Peyer's patch (tissue), 4 donors: Measurements from ENCODE around the gene SAMHD1. TPM values are rescaled to one million over a fixed set of nuclear protein-coding genes. Genes with fewer than 3 reads are reported as not detected.

ENCODE experiments used
- DNase-seq, 3 donors: peaks; one replicate each; pipeline ENCODE4 v3.0.0-alpha.2; 2017 to 2019
- H3K27ac ChIP-seq, 4 donors: fragments of 200-600 bp; sonication (generic); one replicate each; pipeline ENCODE4 v1.5.1; 2016 to 2019
- H3K27me3 ChIP-seq, 2 donors: fragments of 200-600 bp; sonication (generic); one replicate each; pipeline ENCODE4 v1.5.1; 2019
- H3K36me3 ChIP-seq, 3 donors: fragments of 200-600 bp; sonication (generic); one replicate each; pipeline ENCODE4 v1.5.1; 2016 to 2019
- H3K4me1 ChIP-seq, 4 donors: fragments of 200-600 bp; sonication (generic); one replicate each; pipeline ENCODE4 v1.5.1; 2016 to 2019
- H3K4me3 ChIP-seq, 4 donors: fragments of 200-600 bp; sonication (generic); 1 replicate in 3 of 4; 2 replicates in 1 of 4; pipeline ENCODE4 v1.5.1; 2016 to 2019; ENCODE audit warnings: mild to moderate bottlenecking in 1 of 4
- H3K9me3 ChIP-seq, 4 donors: fragments of 200-600 bp; sonication (generic); one replicate each; pipeline ENCODE4 v1.5.1; 2016 to 2019; ENCODE audit warnings: mild to moderate bottlenecking in 1 of 4
- CTCF ChIP-seq, 6 experiments: fragments of 450-650 bp in 4 of 6; fragments of 200-600 bp in 2 of 6; sonication (generic) in 1 of 6; IDR thresholded peaks; one replicate each; pipeline ENCODE4 v1.5.1; 2017 to 2019; ENCODE audit warnings: antibody characterized with exemption in 6 of 6, mild to moderate bottlenecking in 3 of 6, moderate library complexity in 1 of 6
- POLR2A ChIP-seq, 2 donors: fragments of 450-650 bp; IDR thresholded peaks; one replicate each; pipeline ENCODE4 v1.5.1; 2017; ENCODE audit warnings: antibody characterized with exemption in 2 of 2, mild to moderate bottlenecking in 2 of 2, moderate library complexity in 2 of 2
- total RNA-seq, 4 donors: library from RNA; depleted of rRNA; stranded (reverse); fragments of >200 nt; gene quantifications; one replicate each; pipeline ENCODE4 v1.1.0, GENCODE V29; 2016

Gene SAMHD1
- total RNA-seq, 4 donors from 2014 or later, result 26.4 to 195 (median 77.5) TPM

- Histone ChIP-seq H3K27ac (peak overlapping the region in 3 of 4 donors; percentile 17 to 57 (median 45)), H3K27me3 (no peaks in the 10 kb centered on the region), H3K4me3 (no peak overlapping the region), H3K36me3 (no peaks in the 10 kb centered on the region), H3K9me3 (no peaks in the 10 kb centered on the region), H3K4me1 (peaks cover 0 to 85% (median 5%) of the 10 kb centered on the region in 4 donors)
- no peak for DNase-seq
- TF ChIP-seq POLR2A (IDR thresholded peaks at IDR 0.05) (no peak), CTCF (IDR thresholded peaks at IDR 0.05) (no peak)
Measured at GRCh38 chr20:36856195-36856594, 95.3 kb downstream of the SAMHD1 start.

- Histone ChIP-seq H3K27me3 (no peaks in the 10 kb centered on the region), H3K9me3 (no peaks in the 10 kb centered on the region), H3K36me3 (no peaks in the 10 kb centered on the region), H3K27ac (peak overlapping the region in 3 of 4 donors; percentile 15 to 59 (median 57)), H3K4me3 (no peak overlapping the region), H3K4me1 (peaks cover 0 to 76% (median 5%) of the 10 kb centered on the region in 4 donors)
- TF ChIP-seq CTCF (IDR thresholded peaks at IDR 0.05) (no peak), POLR2A (IDR thresholded peaks at IDR 0.05) (no peak)
- DNase-seq, result no peak
Measured at GRCh38 chr20:36855241-36855657, 96.3 kb downstream of the SAMHD1 start.

- TF ChIP-seq CTCF (IDR thresholded peaks at IDR 0.05) (no peak), POLR2A (IDR thresholded peaks at IDR 0.05) (no peak)
- Histone ChIP-seq H3K36me3 (no peaks in the 10 kb centered on the region), H3K4me1 (peaks cover 0 to 71% (median 3%) of the 10 kb centered on the region in 4 donors), H3K27ac (peak overlapping the region in 3 of 4 donors; percentile 18 to 59 (median 57)), H3K4me3 (no peak overlapping the region), H3K9me3 (no peaks in the 10 kb centered on the region), H3K27me3 (no peaks in the 10 kb centered on the region)
- peak in 2 of 3 donors; percentile 67 to 76 for DNase-seq
Measured at GRCh38 chr20:36854348-36855240, 96.9 kb downstream of the SAMHD1 start.

- peak overlapping the region; percentile 63 to 86 (median 76) for H3K27ac ChIP-seq
- H3K27me3 ChIP-seq, result no peaks in the 10 kb centered on the region
- no peaks in the 10 kb centered on the region for H3K36me3 ChIP-seq
- DNase-seq, result no peak
- peaks cover 0 to 75% (median 3%) of the 10 kb centered on the region in 4 donors for H3K4me1 ChIP-seq
- peak overlapping the region in 1 of 4 donors; percentile 6 for H3K4me3 ChIP-seq
- no peak for TF ChIP-seq CTCF (IDR thresholded peaks at IDR 0.05)
- no peak for TF ChIP-seq POLR2A (IDR thresholded peaks at IDR 0.05)
- H3K9me3 ChIP-seq, result no peaks in the 10 kb centered on the region
Measured at GRCh38 chr20:36852187-36852586, 99.3 kb downstream of the SAMHD1 start.

DNA sequence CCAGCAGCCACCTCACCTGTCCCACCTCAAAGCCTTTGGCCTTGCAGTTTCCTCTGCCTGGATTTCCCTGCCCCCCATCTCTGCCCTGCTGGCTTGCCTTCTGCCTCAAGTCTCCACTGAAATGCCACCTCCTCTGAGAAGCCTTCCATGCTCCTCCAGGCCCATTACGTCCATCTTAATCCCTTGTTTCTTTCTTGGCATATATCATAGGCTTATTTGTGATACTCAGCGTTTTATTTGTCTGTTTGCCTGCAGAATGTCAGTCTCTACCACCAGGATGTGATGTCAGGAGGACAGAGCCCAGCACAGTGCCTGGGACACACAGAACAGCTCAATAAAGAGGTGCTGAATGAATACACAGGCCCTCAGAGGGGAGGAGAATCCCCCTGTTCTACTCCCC lies 100.0 kb downstream of the SAMHD1 start:
- Histone ChIP-seq H3K4me1 (peaks cover 0 to 74% (median 4%) of the 10 kb centered on the region in 4 donors), H3K9me3 (no peaks in the 10 kb centered on the region), H3K36me3 (no peaks in the 10 kb centered on the region), H3K27me3 (no peaks in the 10 kb centered on the region), H3K27ac (peak overlapping the region; percentile 63 to 86 (median 76)), H3K4me3 (no peak overlapping the region)
- TF ChIP-seq CTCF (IDR thresholded peaks at IDR 0.05) (no peak), POLR2A (IDR thresholded peaks at IDR 0.05) (no peak)
- DNase-seq, result no peak
